H1 (cell line): ENCODE measurements around the gene HINT3. TPM values are rescaled to one million over a fixed set of nuclear protein-coding genes. Genes with fewer than 3 reads are reported as not detected.
"Not testable (repeated sequence)": the region's sequence is repeated elsewhere in the genome, so short reads cannot be mapped to it uniquely, and the experiment has no call there.

Experiments used
- CTCF ChIA-PET: fragments of 300-600 bp; sonication (Branson Sonifier 250); formaldehyde crosslinking; loops from one replicate; lab custom pipeline; 2021; ENCODE audit not compliant: partially characterized antibody; lab: Charles Lee
- POLR2A ChIA-PET: fragments of 300-600 bp; sonication (Branson Sonifier 250); formaldehyde crosslinking; loops from one replicate; lab custom pipeline; 2021; ENCODE audit warnings: inconsistent platforms; ENCODE audit not compliant: partially characterized antibody; lab: Charles Lee
- DNase-seq, 2 experiments: peaks; one replicate each; pipeline versions ENCODE4 v3.0.0 to v3.0.0-alpha.2; 2010 to 2022; ENCODE audit warnings: low spot score in 2 of 2, low read depth in 1 of 2, mixed read lengths in 1 of 2
- FAIRE-seq: peaks from 2 replicates; lab custom pipeline; 2011; peaks lifted over from hg19 to GRCh38; lab: Jason Lieb, UNC
- H2AFZ ChIP-seq: 2 replicates; pipeline ENCODE4 v1.8.1; 2012; ENCODE audit warnings: low read length, inconsistent platforms
- H2AK5ac ChIP-seq: 2 replicates; pipeline ENCODE4 v1.6.1; 2013; ENCODE audit warnings: low read depth, low read length
- H2BK120ac ChIP-seq: replicated peaks from 2 replicates; pipeline ENCODE3; 2013; ENCODE audit warnings: low read depth, low read length, inconsistent platforms
- H2BK12ac ChIP-seq: 2 replicates; pipeline ENCODE4 v1.6.1; 2013; ENCODE audit warnings: low read depth, low read length
- H2BK15ac ChIP-seq: 2 replicates; pipeline ENCODE4 v1.6.1; 2013; ENCODE audit warnings: low read length
- H2BK20ac ChIP-seq: 2 replicates; pipeline ENCODE4 v1.6.1; 2013; ENCODE audit warnings: low read length
- H2BK5ac ChIP-seq: 2 replicates; pipeline ENCODE4 v1.6.1; 2013; ENCODE audit warnings: low read depth, low read length
- H3K14ac ChIP-seq: 2 replicates; pipeline ENCODE4 v1.6.1; 2013; ENCODE audit warnings: inconsistent platforms; ENCODE audit not compliant: insufficient read length
- H3K18ac ChIP-seq: 2 replicates; pipeline ENCODE4 v1.6.1; 2013; ENCODE audit warnings: low read length; ENCODE audit errors: extremely low read depth
- H3K23ac ChIP-seq: 2 replicates; pipeline ENCODE4 v1.6.1; 2013; ENCODE audit warnings: inconsistent platforms; ENCODE audit not compliant: insufficient read length
- H3K23me2 ChIP-seq: 2 replicates; pipeline ENCODE4 v1.6.1; 2013; ENCODE audit warnings: low read depth, low read length
- H3K27ac ChIP-seq: 2 replicates; pipeline ENCODE4 v1.6.1; 2011; ENCODE audit warnings: low read depth, low read length, inconsistent platforms
- H3K27me3 ChIP-seq, 4 experiments: replicated peaks in 1 of 4; 1 replicate in 1 of 4; 2 replicates in 3 of 4; pipeline versions ENCODE4 v1.6.1 to v1.8.1; 2011 to 2013; ENCODE audit warnings: low read length in 3 of 4, mild to moderate bottlenecking in 3 of 4, inconsistent platforms in 2 of 4, mixed read lengths in 2 of 4, moderate library complexity in 1 of 4; ENCODE audit not compliant: control insufficient read depth in 3 of 4, insufficient read depth in 3 of 4; ENCODE audit errors: extremely low read depth in 1 of 4
- H3K36me3 ChIP-seq, 4 experiments: 2 replicates each; pipeline versions ENCODE4 v1.6.1 to v1.8.1; 2011 to 2013; ENCODE audit warnings: mild to moderate bottlenecking in 4 of 4, low read length in 3 of 4, moderate library complexity in 2 of 4, control low read depth in 1 of 4, inconsistent platforms in 1 of 4; ENCODE audit not compliant: insufficient read depth in 4 of 4, control insufficient read depth in 2 of 4
- H3K4ac ChIP-seq: replicated peaks from 2 replicates; pipeline ENCODE3; 2013; ENCODE audit warnings: low read length, low read depth, mixed read lengths, inconsistent platforms; ENCODE audit not compliant: insufficient read length
- H3K4me1 ChIP-seq, 4 experiments: replicated peaks in 1 of 4; 1 replicate in 1 of 4; 2 replicates in 3 of 4; pipeline versions ENCODE4 v1.6.1 to v1.8.1; 2011 to 2013; ENCODE audit warnings: low read length in 3 of 4, inconsistent platforms in 2 of 4, mixed read lengths in 1 of 4; ENCODE audit not compliant: insufficient read depth in 4 of 4, control insufficient read depth in 3 of 4
- H3K4me2 ChIP-seq, 2 experiments: 2 replicates each; pipeline versions ENCODE4 v1.6.1 to v1.8.1; 2011 to 2013; ENCODE audit warnings: low read depth in 2 of 2, low read length in 2 of 2, control low read depth in 1 of 2, inconsistent platforms in 1 of 2, mild to moderate bottlenecking in 1 of 2; ENCODE audit not compliant: insufficient read depth in 1 of 2
- H3K4me3 ChIP-seq, 4 experiments: fragments of 200-600, 300-600 bp in 1 of 4; sonication (generic), shearing (Covaris generic), sonication (Bioruptor Twin) in 1 of 4; 2 replicates each; pipeline versions ENCODE4 v1.5.1 to v1.8.1; 2011 to 2016; ENCODE audit warnings: low read length in 4 of 4, low read depth in 3 of 4, control low read depth in 2 of 4, inconsistent platforms in 2 of 4, mild to moderate bottlenecking in 2 of 4, mixed read lengths in 1 of 4, moderate library complexity in 1 of 4; ENCODE audit not compliant: insufficient read depth in 2 of 4; ENCODE audit errors: extremely low read depth in 1 of 4
- H3K56ac ChIP-seq: replicated peaks from 2 replicates; pipeline ENCODE3; 2013; ENCODE audit warnings: low read depth, mild to moderate bottlenecking, mixed read lengths, low read length, inconsistent platforms; ENCODE audit not compliant: insufficient read length
- H3K79me1 ChIP-seq: 2 replicates; pipeline ENCODE4 v1.6.1; 2013; ENCODE audit warnings: low read depth, low read length, control low read depth
- H3K79me2 ChIP-seq, 2 experiments: 2 replicates each; pipeline versions ENCODE4 v1.6.1 to v1.8.1; 2012 to 2013; ENCODE audit warnings: low read length in 2 of 2, mild to moderate bottlenecking in 2 of 2, inconsistent platforms in 1 of 2; ENCODE audit not compliant: insufficient read depth in 2 of 2, control insufficient read depth in 1 of 2
- H3K9ac ChIP-seq, 4 experiments: replicated peaks in 1 of 4; 1 replicate in 1 of 4; 2 replicates in 3 of 4; pipeline versions ENCODE4 v1.6.1 to v1.8.1; 2011 to 2013; ENCODE audit warnings: low read depth in 3 of 4, low read length in 3 of 4, control low read depth in 2 of 4, mild to moderate bottlenecking in 2 of 4, moderate library complexity in 2 of 4, inconsistent platforms in 1 of 4; ENCODE audit errors: extremely low read depth in 1 of 4
- H3K9me3 ChIP-seq, 2 experiments: 2 replicates each; pipeline versions ENCODE4 v1.6.1 to v1.8.1; 2012 to 2013; ENCODE audit warnings: mild to moderate bottlenecking in 2 of 2, moderate library complexity in 2 of 2, control low read depth in 1 of 2, inconsistent platforms in 1 of 2, low read depth in 1 of 2, low read length in 1 of 2, mixed read lengths in 1 of 2; ENCODE audit not compliant: insufficient read depth in 2 of 2
- H4K20me1 ChIP-seq, 2 experiments: replicated peaks in 1 of 2; 2 replicates each; pipeline versions ENCODE3 to v1.8.1; 2011 to 2013; ENCODE audit warnings: inconsistent platforms in 2 of 2, low read length in 2 of 2, mild to moderate bottlenecking in 1 of 2; ENCODE audit not compliant: insufficient read depth in 2 of 2, control insufficient read depth in 1 of 2
- H4K5ac ChIP-seq: 2 replicates; pipeline ENCODE4 v1.6.1; 2013; ENCODE audit warnings: low read length, low read depth, mixed read lengths, inconsistent platforms; ENCODE audit not compliant: insufficient read length
- H4K8ac ChIP-seq: 2 replicates; pipeline ENCODE4 v1.8.0; 2013; ENCODE audit warnings: mild to moderate bottlenecking, moderate library complexity, low read length, inconsistent platforms; ENCODE audit not compliant: insufficient read depth; ENCODE audit errors: extremely low read depth
- H4K91ac ChIP-seq: replicated peaks from 2 replicates; pipeline ENCODE3; 2013; ENCODE audit warnings: low read length, mixed read lengths, inconsistent platforms; ENCODE audit not compliant: insufficient read length
- WGBS, 2 experiments: shearing (Covaris generic) in 1 of 2; methylation state at CpG; one replicate each; pipeline versions ENCODE4 v1.1.6 to v1.1.7; 2013 to 2015; ENCODE audit warnings: low lambda C conversion rate in 2 of 2, mixed read lengths in 2 of 2, inconsistent platforms in 1 of 2, low coverage in 1 of 2, missing lambda C conversion rate in 1 of 2; ENCODE audit not compliant: insufficient replicate concordance in 2 of 2, insufficient coverage in 1 of 2, insufficient read length in 1 of 2; ENCODE audit errors: extremely low coverage in 1 of 2, missing lambda C conversion rate in 1 of 2; 5-methylcytosine and 5-hydroxymethylcytosine counted together
- polyA plus RNA-seq, 7 experiments: library from polyadenylated mRNA; depleted of rRNA in 3 of 7; stranded (reverse) in 5 of 7; unstranded in 2 of 7; fragments of >200 nt in 5 of 7; fragments of 200-250 nt in 2 of 7; gene quantifications; 1 replicate in 5 of 7; 2 replicates in 1 of 7; 4 replicates in 1 of 7; pipeline versions ENCODE4 v1.2.1 to v1.2.3, GENCODE V29; 2011 to 2013; ENCODE audit warnings: missing spikeins in 2 of 7, mixed read lengths in 2 of 7
- total RNA-seq: library from RNA; stranded (reverse); fragmentation: NEBNext Ultra II Directional; extraction: Animal tissue kit (Norgen Biotek cat#: 25700); gene quantifications from 2 replicates; pipeline ENCODE4 v1.2.1, GENCODE V29; 2021

HINT3 gene
- total and polyA plus RNA-seq, 2 of the 8 experiments (the other 6 are each of a cell fraction or from before 2014, with no cell fraction given) = 1.2 to 7.8 TPM

DNA sequence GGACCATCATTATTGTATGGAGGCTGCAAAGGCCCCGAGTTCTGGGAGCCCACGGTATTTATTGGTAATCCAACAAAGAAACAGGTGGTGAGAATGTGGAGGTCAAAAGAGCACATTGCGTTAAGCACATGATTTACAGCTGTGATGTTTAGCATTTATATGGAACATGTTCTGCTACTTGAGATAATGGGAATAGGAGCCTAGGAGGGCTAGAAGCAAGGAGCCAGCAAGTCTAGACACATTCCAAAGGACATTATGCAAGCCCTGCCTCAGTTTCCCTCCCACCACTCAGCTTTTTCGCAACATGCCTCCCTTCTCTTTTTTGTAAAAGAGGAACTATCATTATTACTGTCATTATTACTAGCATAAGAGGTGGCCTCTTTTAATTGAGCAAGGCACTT, 45.5 kb upstream of the HINT3 start:
- whole genome bisulfite sequencing, 2 experiments = 85% methylated on average over 4 of the region's 4 CpGs; no CpG with 5 or more reads in 1 of the 2 experiments
- H3K27me3 ChIP-seq, H3K27ac ChIP-seq, FAIRE-seq, DNase-seq, H4K8ac ChIP-seq, H3K79me1 ChIP-seq, H4K5ac ChIP-seq, H2BK15ac ChIP-seq, H2AK5ac ChIP-seq, H3K56ac ChIP-seq, H4K20me1 ChIP-seq, H2AFZ ChIP-seq, H3K4me1 ChIP-seq, H3K23ac ChIP-seq, H3K4ac ChIP-seq, H3K9me3 ChIP-seq, H3K4me2 ChIP-seq, H3K4me3 ChIP-seq, H4K91ac ChIP-seq, H2BK120ac ChIP-seq, H3K14ac ChIP-seq, H2BK5ac ChIP-seq, H2BK12ac ChIP-seq, H2BK20ac ChIP-seq, H3K9ac ChIP-seq, H3K79me2 ChIP-seq, H3K36me3 ChIP-seq, H3K23me2 ChIP-seq, H3K18ac ChIP-seq: not testable (repeated sequence)
- ChIA-PET POLR2A (interaction anchor here (0.9 kb wide), 1 partner anchor 44 kb away, joined by 3 read pairs; no protein-coding TSS in a partner anchor), CTCF (interaction anchor here (0.7 to 4.2 kb wide), 3 partner anchors 10 to 53 kb away, joined by 3 to 21 read pairs (median 4); no protein-coding TSS in a partner anchor)

DNA sequence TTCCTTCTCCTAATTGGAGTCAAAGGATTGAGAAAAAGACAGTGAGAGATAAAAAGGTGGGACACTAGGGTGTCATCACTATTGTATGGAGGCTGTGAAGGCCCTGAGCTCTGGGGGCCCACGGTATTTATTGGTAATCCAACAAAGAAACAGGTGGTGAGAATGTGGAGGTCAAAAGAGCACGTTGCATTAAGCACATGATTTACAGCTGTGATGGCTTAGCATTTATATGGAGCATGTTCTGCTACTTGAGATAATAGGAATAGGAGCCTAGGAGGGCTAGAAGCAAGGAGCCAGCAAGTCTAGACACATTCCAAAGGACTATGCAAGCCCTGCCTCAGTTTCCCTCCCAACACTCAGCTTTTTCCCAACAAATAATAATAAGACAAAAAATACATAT, 44.1 kb upstream of the HINT3 start:
- H3K23me2 ChIP-seq, H3K79me1 ChIP-seq, H3K36me3 ChIP-seq, H4K8ac ChIP-seq, H3K14ac ChIP-seq, H3K9ac ChIP-seq, H3K9me3 ChIP-seq, H3K27me3 ChIP-seq, H2AFZ ChIP-seq, H2BK20ac ChIP-seq, H3K4ac ChIP-seq, H2BK12ac ChIP-seq, H3K79me2 ChIP-seq, H3K23ac ChIP-seq, H3K4me2 ChIP-seq, H3K4me1 ChIP-seq, H2BK5ac ChIP-seq, FAIRE-seq, H2BK15ac ChIP-seq, H2AK5ac ChIP-seq, H3K4me3 ChIP-seq, H3K56ac ChIP-seq, H2BK120ac ChIP-seq, H4K91ac ChIP-seq, H4K20me1 ChIP-seq, H4K5ac ChIP-seq, POLR2A ChIA-PET, H3K18ac ChIP-seq, H3K27ac ChIP-seq, DNase-seq: not testable (repeated sequence)
- CTCF ChIA-PET = interaction anchor here (4.2 kb wide), 1 partner anchor 12 kb away, joined by 21 read pairs; no protein-coding TSS in a partner anchor
- WGBS, 2 experiments = 87% methylated on average over 2 of the region's 2 CpGs; no CpG with 5 or more reads in 1 of the 2 experiments
